MM.1S (cell line): Measurements from ENCODE around the gene GZMM.

Source experiments
- CTCF ChIP-seq: fragments of 300-600 bp; sonication (generic); IDR thresholded peaks from 2 replicates; pipeline ENCODE4 v1.5.1; 2016; ENCODE audit warnings: antibody characterized with exemption, low read length, mixed read lengths
- EZH2 ChIP-seq: fragments of 300-600 bp; sonication (generic); optimal IDR thresholded peaks from 2 replicates; pipeline ENCODE3; 2017; ENCODE audit warnings: low read depth, mild to moderate bottlenecking, antibody characterized with exemption, low read length, mixed read lengths
- EZH2phosphoT487 ChIP-seq: fragments of 300-600 bp; sonication (generic); IDR thresholded peaks from 2 replicates; pipeline ENCODE4 v1.6.1; 2018; ENCODE audit warnings: antibody characterized with exemption, low read length

GRCh38 chr19:496112-496665 lies 47.7 kb upstream of the GZMM start, which contains the start of gene MADCAM1:
- TF ChIP-seq CTCF (no peak), EZH2 (no peak), EZH2phosphoT487 (no peak)
